Sigmoid colon (tissue), 7 donors: ENCODE results near the gene ORM1. TPM values are rescaled to one million over a fixed set of nuclear protein-coding genes. Genes with fewer than 3 reads are reported as not detected.
A peak's percentile ranks its signal among the peaks of the same experiment; 100 is the strongest.

Experiments
- DNase-seq: peaks from one replicate; pipeline ENCODE4 v3.0.0-alpha.2; 2019
- H3K27ac ChIP-seq, 4 donors: fragments of 200-600 bp; sonication (generic); one replicate each; pipeline ENCODE4 v1.5.1; 2016 to 2019; ENCODE audit warnings: mild to moderate bottlenecking in 1 of 4
- H3K27me3 ChIP-seq, 3 donors: fragments of 200-600 bp; sonication (generic); one replicate each; pipeline ENCODE4 v1.5.1; 2019; ENCODE audit warnings: mild to moderate bottlenecking in 1 of 3
- H3K36me3 ChIP-seq, 4 donors: fragments of 200-600 bp; sonication (generic); one replicate each; pipeline ENCODE4 v1.5.1; 2016 to 2019
- H3K4me1 ChIP-seq, 4 donors: fragments of 200-600 bp; sonication (generic); one replicate each; pipeline ENCODE4 v1.5.1; 2017 to 2019
- H3K4me3 ChIP-seq, 4 donors: fragments of 200-600 bp; sonication (generic); one replicate each; pipeline ENCODE4 v1.5.1; 2017 to 2019; ENCODE audit warnings: mild to moderate bottlenecking in 2 of 4, moderate library complexity in 1 of 4
- H3K9me3 ChIP-seq, 4 donors: fragments of 200-600 bp in 3 of 4; sonication (generic) in 3 of 4; one replicate each; pipeline versions ENCODE4 v1.5.1 to v1.6.1; 2013 to 2019
- EP300 ChIP-seq, 4 donors: sonication (generic); formaldehyde crosslinking; IDR thresholded peaks; one replicate each; pipeline ENCODE4 v1.6.1; 2017; ENCODE audit warnings: antibody characterized with exemption in 4 of 4
- POLR2A ChIP-seq, 2 donors: fragments of 450-650 bp; IDR thresholded peaks; one replicate each; pipeline ENCODE4 v1.6.1; 2016; ENCODE audit warnings: antibody characterized with exemption in 2 of 2, mild to moderate bottlenecking in 2 of 2, moderate library complexity in 2 of 2
- POLR2AphosphoS5 ChIP-seq, 4 donors: sonication (generic); formaldehyde crosslinking; IDR thresholded peaks; one replicate each; pipeline ENCODE4 v1.6.1; 2017; ENCODE audit warnings: antibody characterized with exemption in 4 of 4
- WGBS, 2 donors: extraction: QIAGEN DNeasy Blood & Tissue Kit; methylation state at CpG; one replicate each; pipeline ENCODE4 v1.1.7; 2013; 5-methylcytosine and 5-hydroxymethylcytosine counted together
- intact Hi-C: fragments of 100-400 bp; cut with DNase I; formaldehyde crosslinking; loops from one replicate; pipeline ENCODE4 v1.15.1; 2023
- polyA plus RNA-seq, 3 donors: library from polyadenylated mRNA; stranded (reverse); fragments of 200-250 nt; gene quantifications; one replicate each; pipeline ENCODE4 v1.2.3, GENCODE V29; 2013
- total RNA-seq, 4 donors: library from RNA; depleted of rRNA; stranded (reverse); fragments of >200 nt; gene quantifications; one replicate each; pipeline ENCODE4 v1.1.0, GENCODE V29; 2016
- TF ChIP-seq, protein P1 (sequence below), 4 experiments: fragments of 450-650 bp in 3 of 4; fragments of 200-600 bp in 1 of 4; IDR thresholded peaks; one replicate each; pipeline ENCODE4 v1.5.1; 2016 to 2019; ENCODE audit warnings: antibody characterized with exemption in 4 of 4, mild to moderate bottlenecking in 3 of 4, moderate library complexity in 2 of 4
- donor health status: healthy with polysubstance abuse.
- donor health status: Bipolar disorder and iron deficiency.
- donor health status: healthy.

ORM1 gene
- total and polyA plus RNA-seq, 7 donors: 1.1 to 1.8 TPM; not detected in 5

- Histone ChIP-seq H3K4me1 (peaks cover 0 to 24% (median 19%) of the 10 kb centered on the region in 4 donors), H3K36me3 (peaks cover 25 to 86% (median 33%) of the 10 kb centered on the region in 4 donors), H3K27ac (no peak overlapping the region), H3K4me3 (no peak overlapping the region), H3K27me3 (no peaks in the 10 kb centered on the region), H3K9me3 (no peaks in the 10 kb centered on the region)
- no peak for DNase-seq
- WGBS, 2 donors: 82 to 87% methylated on average over 12 of the region's 12 CpGs
- TF ChIP-seq POLR2AphosphoS5 (IDR thresholded peaks at IDR 0.05) (no peak), EP300 (IDR thresholded peaks at IDR 0.05) (no peak), POLR2A (IDR thresholded peaks at IDR 0.05) (no peak)
- TF ChIP-seq, protein P1, sequence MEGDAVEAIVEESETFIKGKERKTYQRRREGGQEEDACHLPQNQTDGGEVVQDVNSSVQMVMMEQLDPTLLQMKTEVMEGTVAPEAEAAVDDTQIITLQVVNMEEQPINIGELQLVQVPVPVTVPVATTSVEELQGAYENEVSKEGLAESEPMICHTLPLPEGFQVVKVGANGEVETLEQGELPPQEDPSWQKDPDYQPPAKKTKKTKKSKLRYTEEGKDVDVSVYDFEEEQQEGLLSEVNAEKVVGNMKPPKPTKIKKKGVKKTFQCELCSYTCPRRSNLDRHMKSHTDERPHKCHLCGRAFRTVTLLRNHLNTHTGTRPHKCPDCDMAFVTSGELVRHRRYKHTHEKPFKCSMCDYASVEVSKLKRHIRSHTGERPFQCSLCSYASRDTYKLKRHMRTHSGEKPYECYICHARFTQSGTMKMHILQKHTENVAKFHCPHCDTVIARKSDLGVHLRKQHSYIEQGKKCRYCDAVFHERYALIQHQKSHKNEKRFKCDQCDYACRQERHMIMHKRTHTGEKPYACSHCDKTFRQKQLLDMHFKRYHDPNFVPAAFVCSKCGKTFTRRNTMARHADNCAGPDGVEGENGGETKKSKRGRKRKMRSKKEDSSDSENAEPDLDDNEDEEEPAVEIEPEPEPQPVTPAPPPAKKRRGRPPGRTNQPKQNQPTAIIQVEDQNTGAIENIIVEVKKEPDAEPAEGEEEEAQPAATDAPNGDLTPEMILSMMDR (IDR thresholded peaks at IDR 0.05): no peak
- intact Hi-C loops: loop anchor here (5.0 kb wide), 2 partner anchors 311 to 676 kb away; no protein-coding TSS in a partner anchor
Measured at GRCh38 chr9:114341152-114341830, 18.4 kb downstream of the ORM1 start.

DNA sequence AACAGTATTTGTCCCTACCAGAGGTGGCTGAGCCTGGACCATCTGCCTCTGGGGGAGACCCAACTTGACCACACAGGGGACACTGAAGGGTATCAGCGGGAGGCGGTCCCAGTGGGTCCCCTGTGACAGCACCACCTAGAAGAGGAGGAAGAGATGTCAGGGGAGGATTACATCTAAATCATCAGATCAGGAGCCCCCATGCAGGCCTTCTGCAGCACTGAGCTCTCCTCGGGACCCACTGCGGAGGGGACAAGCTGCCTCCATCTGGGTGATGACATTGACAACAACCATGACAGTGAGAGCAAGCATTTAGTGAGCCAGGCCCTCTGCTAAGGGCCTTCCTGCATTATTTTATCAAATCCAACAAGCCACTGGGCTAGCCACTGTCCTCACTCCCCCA is 19.1 kb downstream of the ORM1 start:
- Histone ChIP-seq H3K4me1 (peaks cover 0 to 26% (median 19%) of the 10 kb centered on the region in 4 donors), H3K9me3 (no peaks in the 10 kb centered on the region), H3K27ac (no peak overlapping the region), H3K36me3 (peaks cover 23 to 86% (median 34%) of the 10 kb centered on the region in 4 donors), H3K27me3 (no peaks in the 10 kb centered on the region), H3K4me3 (no peak overlapping the region)
- 93 to 95% methylated on average over 4 of the region's 4 CpGs for WGBS, 2 donors
- DNase-seq: no peak
- TF ChIP-seq POLR2AphosphoS5 (IDR thresholded peaks at IDR 0.05): no peak
- TF ChIP-seq POLR2A (IDR thresholded peaks at IDR 0.05): no peak
- no peak for TF ChIP-seq EP300 (IDR thresholded peaks at IDR 0.05)
- TF ChIP-seq, protein P1 (IDR thresholded peaks at IDR 0.05): no peak
- intact Hi-C loops: loop anchor here (5.0 kb wide), 2 partner anchors 310 to 675 kb away; no protein-coding TSS in a partner anchor

- DNase-seq: no peak
- Histone ChIP-seq H3K36me3 (peaks cover 21 to 86% (median 31%) of the 10 kb centered on the region in 4 donors), H3K4me3 (no peak overlapping the region), H3K27me3 (no peaks in the 10 kb centered on the region), H3K4me1 (peaks cover 0 to 35% (median 22%) of the 10 kb centered on the region in 4 donors), H3K27ac (peak overlapping the region in 3 of 4 donors; percentile 74 to 87 (median 85)), H3K9me3 (no peaks in the 10 kb centered on the region)
- WGBS, 2 donors: 91% methylated on average over 5 of the region's 5 CpGs
- intact Hi-C loops: loop anchor here (5.0 kb wide), 2 partner anchors 309 to 674 kb away; no protein-coding TSS in a partner anchor
- TF ChIP-seq POLR2AphosphoS5 (IDR thresholded peaks at IDR 0.05) (no peak), POLR2A (IDR thresholded peaks at IDR 0.05) (no peak), EP300 (IDR thresholded peaks at IDR 0.05) (no peak)
- TF ChIP-seq, protein P1 (IDR thresholded peaks at IDR 0.05): no peak
Measured at GRCh38 chr9:114342755-114343440, 20.0 kb downstream of the ORM1 start.

GRCh38 chr9:114343471-114344187 is 20.7 kb downstream of the ORM1 start:
- H3K9me3 ChIP-seq: no peaks in the 10 kb centered on the region
- peak overlapping the region in 3 of 4 donors; percentile 74 to 87 (median 85) for H3K27ac ChIP-seq
- H3K4me3 ChIP-seq: no peak overlapping the region
- H3K27me3 ChIP-seq: no peaks in the 10 kb centered on the region
- H3K36me3 ChIP-seq: peaks cover 19 to 84% (median 28%) of the 10 kb centered on the region in 4 donors
- TF ChIP-seq, protein P1 (IDR thresholded peaks at IDR 0.05): no peak
- TF ChIP-seq POLR2AphosphoS5 (IDR thresholded peaks at IDR 0.05): peak; percentile 81 to 98 (median 96)
- peak; percentile 75 to 97 (median 90) for TF ChIP-seq EP300 (IDR thresholded peaks at IDR 0.05)
- TF ChIP-seq POLR2A (IDR thresholded peaks at IDR 0.05): no peak
- no peak for DNase-seq
- WGBS, 2 donors: 88 to 94% methylated on average over 9 of the region's 9 CpGs
- intact Hi-C loops: loop anchor here (5.0 kb wide), 2 partner anchors 309 to 674 kb away; no protein-coding TSS in a partner anchor
- H3K4me1 ChIP-seq: peaks cover 0 to 42% (median 29%) of the 10 kb centered on the region in 4 donors
